NK-92 (cell line): ENCODE measurements around the gene USP20.

Source experiments
- DNase-seq: peaks from one replicate; lab custom pipeline; 2025; ENCODE audit not compliant: unreplicated experiment; lab: John Stamatoyannopoulos, UW

The USP20 gene

GRCh38 chr9:129874261-129875101, 39.2 kb downstream of the USP20 start:
- DNase-seq = no peak

- no peak for DNase-seq
Observed at GRCh38 chr9:129875181-129875611, 39.9 kb downstream of the USP20 start.

GRCh38 chr9:129875687-129876395, 40.6 kb downstream of the USP20 start:
- no peak for DNase-seq

GRCh38 chr9:129876815-129877214, 41.6 kb downstream of the USP20 start:
- no peak for DNase-seq

- no peak for DNase-seq
Observed at GRCh38 chr9:129878291-129878690, 43.0 kb downstream of the USP20 start.

GRCh38 chr9:129879103-129879699, 43.9 kb downstream of the USP20 start:
- no peak for DNase-seq

DNA sequence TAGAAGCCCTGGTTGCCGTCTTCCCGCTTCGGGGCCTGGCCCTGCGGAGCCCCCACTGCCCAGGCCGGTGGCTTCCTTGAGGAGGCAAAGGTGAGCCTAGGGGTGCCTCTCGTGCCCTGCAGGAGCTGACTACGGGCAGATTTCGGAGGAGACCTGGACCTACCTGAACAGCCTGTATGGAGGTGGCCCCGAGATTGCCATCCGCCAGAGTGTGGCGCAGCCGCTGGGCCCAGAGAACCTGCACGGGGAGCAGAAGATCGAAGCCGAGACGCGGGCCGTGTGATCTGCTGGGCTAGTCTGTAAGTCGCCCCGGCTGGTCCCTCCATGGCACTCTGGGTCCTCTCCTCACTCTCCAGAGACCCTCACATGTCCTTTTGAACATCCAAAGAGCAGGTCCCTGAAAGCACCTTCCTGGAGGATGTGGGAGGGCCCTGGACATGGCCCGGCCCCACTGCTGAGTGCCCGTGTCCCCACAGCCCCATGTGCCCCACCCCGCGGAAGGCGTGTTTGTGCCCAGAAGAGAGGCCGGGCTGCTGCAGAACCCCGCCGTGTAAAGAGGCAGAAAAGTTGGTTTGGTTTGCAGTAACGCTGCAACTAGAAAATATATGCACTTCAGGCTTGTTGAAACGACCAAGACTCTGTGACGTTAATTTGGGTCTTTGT, 44.9 kb downstream of the USP20 start:
- no peak for DNase-seq

GRCh38 chr9:129880654-129881546, 45.6 kb downstream of the USP20 start:
- DNase-seq = no peak

DNA sequence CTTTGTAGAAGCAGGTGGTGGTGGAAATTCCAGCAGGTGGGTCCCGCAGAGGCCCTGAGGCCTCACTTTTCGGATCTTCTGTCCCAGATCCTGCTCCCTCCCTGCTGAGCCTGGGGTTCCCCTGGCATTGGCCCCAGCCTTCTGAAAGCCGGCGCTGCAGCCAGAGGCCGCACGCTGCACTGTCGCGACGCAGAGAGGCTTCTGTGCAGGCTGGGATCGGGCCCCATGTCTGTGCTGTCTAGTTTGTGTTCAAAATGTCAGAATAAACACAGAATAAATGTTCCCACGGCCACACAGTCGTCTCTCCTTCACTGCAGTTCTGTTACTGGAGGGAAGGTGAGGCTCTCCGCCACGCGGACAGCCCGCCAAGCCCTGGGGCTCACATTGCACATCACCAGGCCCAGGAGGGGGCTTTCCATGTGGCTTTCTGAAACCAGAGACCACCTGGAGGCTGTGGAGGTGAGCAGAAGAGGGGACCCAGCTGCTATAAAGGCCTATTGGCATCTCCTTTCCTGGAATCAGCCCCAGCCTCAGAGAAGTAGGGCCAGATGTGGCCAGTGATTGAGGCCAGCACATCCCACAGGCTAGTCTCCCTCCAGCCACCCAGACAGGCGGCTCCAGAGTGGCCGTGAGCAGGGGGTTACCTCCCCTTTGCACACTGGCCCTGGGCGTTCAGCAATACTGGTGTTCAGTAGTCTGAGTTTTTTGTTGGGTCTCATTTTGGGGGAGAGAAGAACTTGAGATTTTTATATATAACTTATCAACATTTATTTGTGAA, 46.5 kb downstream of the USP20 start:
- no peak for DNase-seq

DNA sequence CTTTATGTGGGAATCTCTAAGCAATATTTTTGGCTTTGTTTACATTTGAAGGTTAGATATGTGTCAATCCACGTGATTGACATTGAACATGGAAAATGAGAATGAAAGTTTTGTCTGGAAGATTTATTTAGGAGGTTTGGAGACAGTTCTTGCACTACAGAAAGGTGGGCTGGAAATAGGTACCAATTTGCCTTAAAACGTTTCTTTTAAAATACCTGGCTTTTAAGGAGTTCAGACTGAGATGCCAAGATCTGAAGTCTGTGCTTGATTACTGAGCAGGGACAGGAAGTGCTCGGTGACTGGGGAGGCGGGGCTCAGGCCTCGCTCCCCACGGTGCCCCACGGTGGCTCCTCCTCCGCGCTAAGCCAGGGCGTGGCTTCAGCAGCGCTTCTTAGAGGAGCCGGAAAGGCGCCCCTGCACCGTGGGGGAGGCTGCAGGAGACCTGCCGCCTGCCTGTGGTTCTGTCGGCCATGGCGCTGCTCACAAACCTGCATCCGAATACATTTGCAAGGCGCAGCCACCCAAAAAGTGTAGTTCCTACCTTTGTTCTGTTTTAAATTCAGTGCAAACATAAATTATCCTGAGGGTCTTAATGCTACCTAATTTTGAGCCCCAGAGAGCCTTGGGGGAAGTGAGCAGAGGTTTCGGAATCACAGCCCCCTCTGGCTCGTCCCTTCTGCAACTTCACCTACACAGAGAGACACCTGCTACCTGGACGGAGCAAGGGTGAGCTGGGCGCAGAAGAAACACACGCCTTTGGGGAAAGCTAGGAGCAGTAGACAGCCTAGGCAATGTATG, 49.2 kb downstream of the USP20 start:
- peak; percentile 79 for DNase-seq

DNA sequence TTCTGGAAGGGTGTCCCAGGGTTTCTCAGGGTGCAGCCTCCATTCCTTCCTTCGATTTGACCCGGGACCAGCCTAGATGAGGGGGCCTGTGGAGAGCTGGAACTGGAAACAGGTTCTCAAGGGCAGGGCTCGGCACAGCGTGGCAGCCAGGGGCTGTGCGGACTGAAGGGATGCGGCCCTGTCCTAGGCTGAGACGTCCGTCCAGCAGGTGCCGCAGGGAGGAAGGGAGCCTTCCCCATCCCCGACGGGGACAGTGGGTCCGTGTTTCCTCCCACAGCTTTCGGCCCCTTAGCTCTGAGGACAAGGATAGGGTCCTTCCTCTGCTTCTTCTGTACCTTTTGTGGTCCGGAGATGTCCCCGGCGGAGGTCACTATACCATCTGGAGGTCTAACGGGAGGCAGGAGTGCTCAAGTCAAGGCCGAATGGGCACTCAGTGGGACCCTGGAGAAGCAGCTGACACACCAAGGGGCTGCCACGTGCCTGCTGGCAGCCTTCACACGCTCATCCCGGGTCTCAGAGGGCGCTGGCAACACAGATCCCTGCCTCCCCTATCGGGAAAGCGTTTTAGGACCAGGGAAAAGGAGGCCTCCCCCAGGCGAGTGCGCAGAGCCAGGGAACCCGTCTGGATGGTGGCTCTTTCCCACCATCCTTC, 49.9 kb downstream of the USP20 start:
- DNase-seq = no peak

DNA sequence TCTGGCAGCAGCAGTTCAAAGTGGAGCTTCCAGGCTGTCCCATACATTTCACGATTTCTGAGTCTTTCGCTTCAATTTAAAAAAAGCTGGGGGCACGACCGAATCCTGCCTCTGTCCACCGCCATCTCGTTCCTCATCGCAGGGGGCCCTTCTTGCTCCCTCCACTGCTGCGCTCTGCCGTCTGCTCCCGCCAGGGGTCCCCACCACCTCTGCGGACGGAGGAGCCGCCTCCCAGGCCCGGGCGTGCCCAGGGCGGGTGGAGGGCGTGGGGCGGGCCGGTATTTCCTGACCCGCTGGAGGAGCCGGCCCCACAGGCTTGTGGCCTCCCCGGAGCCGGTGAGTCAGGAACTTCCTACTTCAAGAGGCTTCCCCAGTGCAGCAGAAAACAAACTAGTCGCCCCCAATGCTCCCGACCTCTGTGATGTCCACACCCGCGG, 50.4 kb downstream of the USP20 start:
- DNase-seq = no peak

DNA sequence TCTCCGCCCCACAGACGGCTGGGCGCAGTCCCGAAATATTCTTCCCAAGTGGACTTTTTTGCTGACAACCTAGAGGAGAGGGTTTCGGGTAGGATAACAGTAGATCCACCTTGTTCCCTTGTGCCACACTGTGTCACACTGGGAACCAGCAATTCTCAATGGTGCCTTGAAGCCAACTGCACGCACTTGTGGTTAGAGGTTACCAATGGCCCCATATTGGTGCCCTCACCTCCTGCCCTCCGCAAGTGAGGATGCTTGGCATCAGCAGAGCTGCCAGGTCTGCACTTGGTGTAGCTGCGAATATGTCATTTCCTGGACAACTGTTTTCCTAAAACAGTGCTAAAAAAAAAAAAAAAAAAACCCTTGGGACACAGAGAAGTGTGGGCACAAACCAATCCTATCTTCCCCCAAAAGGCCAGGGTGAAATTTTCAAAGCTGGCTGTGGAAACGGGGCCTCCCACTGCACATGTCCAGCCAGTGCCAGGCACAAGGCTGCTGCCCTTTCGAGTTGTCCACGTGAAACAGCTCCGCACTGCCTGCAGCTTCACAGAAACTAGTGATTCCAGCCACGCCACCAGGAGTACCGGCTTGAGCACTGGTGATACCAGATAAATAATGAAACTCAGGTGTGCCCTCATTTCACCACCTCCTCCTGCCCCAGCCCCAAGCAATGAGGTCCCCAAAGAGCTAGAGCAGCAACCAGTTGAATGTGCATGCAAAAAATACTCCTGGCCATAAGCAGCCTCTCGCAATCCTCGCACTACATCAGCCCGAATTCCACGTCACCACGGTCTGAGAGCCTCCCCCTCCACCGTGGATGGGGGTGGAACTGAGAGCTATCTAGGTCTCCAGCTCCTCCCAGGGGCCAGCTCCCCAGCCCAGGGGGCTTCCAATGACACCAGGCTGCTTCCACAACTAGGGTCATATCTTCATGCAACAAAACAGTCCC, 51.2 kb downstream of the USP20 start:
- DNase-seq = no peak

DNA sequence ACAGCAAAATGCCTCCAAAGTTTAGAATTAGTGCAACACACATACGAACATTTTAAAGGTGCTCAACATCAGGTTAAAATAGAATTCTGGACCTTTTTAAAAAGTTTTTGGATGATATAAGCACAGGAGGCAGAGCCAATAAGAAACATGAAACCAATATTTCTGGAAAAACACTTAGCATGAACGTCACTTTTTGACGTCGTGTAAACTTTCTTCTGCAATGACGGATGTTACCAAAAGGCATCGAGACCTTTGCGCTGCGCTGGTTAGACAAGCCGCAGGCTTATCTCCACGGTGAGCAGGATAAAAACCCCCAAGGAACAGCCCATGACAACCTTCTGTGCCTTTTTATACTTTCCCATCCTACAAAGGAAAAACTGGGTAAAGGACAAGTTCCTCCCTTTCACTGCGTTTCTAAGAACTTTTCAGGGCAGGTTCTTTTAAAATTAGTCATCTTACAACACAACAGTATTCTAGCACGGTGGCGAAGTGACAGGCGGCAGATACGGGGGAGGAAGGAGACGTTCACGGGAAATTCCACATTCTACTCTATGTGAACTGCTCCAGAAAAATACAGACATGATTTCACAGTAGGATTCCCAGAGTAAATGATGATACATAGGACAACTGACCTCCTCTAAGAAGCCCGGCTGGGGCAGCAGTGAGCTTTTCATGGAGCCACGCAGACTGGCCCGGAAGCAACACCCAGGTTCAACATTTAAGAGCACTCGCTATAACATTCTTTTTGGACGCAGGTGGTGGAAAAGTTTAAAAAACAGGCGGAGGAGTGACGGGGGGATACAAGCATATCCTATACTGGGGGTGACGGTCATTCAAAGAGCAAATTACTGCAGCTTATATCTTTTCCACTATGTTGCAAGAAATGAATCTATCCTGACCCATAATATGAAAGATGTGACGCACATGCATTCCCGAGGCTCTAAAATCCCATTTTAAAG, 52.4 kb downstream of the USP20 start:
- DNase-seq = no peak

GRCh38 chr9:129888293-129889121, 53.2 kb downstream of the USP20 start:
- peak; percentile 63 for DNase-seq
